Measurements from ENCODE around the gene NAT8L.

The NAT8L gene

DNA sequence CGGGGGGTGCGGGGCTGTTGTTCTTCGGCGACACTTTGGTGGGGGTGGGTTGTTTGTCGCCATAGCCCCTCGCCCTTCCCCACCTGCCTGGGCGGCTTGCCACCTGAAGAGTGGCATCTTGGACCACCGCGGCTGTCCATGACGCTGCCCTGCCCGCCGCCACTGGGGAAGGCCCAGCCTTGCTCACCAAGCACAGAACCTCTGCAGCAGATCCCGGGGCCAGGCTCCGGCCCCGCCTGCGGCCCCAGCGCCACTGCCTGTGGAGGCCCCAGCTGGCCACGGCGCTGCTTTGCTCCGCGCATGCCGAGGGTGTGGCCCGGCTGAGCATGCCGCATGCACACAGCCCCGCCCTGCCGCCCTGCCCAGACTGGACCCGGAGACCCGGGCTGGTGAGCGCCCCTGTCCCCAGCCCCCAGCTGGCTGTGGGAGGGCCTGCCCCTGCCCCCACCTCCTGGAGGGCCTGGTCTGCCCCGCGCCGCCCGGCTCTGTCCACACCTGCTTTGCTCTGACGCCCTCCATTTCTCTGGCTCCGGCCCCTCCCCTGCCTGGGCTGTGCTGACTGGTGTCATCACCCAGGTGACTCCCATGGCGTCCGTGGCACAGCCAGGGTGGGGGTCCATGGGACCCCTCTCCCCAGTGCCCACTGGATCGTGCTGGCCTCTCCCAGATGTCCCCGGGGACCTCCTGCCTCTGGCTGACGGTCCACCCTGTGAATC lies 5.3 kb downstream of the NAT8L start:
- no peak for DNase-seq (ENCODE audit: low read depth)

DNA sequence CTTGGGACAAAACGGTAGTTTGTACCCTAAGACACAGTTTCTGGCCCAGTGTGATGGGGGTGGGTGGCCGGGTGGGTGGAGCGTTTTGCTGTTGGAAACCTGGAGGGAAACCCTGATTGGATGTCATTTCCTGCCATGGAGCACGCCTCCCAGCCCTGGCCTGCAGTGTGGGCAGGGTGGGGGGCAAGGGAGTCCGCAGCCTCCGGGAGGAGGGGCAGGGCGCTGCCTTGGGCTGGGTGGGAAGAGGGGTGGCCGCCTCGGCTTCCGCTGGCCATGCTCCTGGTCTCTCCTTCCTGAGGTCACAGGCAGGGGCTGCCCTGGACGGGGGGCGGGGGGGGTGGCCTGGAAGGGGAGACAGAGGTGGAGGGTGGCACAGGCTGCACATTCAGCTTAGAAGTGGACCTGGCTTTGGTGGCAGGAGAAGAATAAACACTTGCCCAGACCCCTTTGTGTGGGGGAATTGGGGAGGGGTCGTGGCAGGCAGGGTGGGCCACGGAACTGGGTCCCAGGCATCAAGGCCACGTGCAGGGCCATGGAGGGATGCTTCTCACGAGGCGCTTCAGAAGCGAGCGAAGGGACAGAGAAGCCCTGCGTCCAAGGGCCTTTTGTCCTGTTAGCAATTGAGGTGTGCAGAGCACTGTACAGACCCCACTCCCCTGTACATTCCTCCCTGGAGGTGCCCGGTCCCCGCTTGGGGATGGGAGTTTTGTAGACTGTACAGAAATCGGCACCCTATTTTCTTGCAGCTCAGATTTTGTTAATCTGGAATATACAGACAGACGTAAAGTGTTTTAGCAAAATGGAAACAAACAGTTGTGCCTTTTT lies 6.2 kb downstream of the NAT8L start:
- no peak for DNase-seq (ENCODE audit: low read depth)

- DNase-seq (ENCODE audit: low read depth): no peak
These were observed 7.0 kb downstream of the NAT8L start for GRCh38 chr4:2066011-2066551.

DNA sequence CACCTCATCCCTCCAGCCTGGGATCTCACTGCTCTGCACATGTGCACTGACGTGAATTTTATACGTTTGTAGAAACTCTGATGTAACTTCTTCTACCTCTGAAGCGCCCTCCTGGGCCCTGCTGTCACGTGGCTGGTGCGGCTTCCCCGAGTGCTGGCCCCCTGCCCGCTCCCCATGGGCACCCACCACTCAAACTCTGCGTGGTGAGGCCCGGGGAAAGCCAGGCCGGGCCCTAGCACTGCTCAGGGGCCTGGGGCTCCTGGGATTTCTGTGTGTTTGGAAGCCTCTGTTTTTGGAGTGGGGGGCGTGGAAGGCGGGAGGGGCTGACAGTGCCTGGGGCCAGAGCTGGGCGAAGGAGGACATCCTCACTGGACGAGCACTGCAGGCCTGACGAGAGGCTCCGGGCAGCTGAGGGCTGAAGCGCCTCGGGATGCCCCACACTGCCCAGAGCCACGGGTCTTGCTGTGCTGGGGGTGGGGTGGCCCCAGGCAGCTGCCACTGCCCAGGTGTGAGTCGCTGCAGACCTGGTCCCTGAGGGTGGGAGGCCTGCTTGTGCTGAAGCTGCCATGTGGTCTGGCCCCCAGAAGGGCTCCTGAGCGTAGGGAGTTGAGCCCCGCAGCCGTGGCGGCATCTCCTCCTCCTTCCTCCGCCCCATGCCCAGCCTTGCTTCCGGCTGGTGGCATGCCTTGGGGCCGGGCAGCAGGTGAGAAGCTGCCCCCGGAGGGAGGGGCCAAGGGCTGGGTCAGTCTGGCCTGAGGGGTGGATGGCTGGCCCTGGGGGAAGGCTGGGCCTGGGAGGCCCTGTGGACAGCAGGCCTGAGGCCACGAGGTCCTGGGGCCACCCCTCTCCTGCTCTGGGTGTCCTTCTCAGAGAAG lies 7.7 kb downstream of the NAT8L start:
- no peak for DNase-seq (ENCODE audit: low read depth)

- no peak for DNase-seq (ENCODE audit: low read depth)
These were observed 8.5 kb downstream of the NAT8L start for GRCh38 chr4:2067446-2068197.

- DNase-seq (ENCODE audit: low read depth): no peak
These were observed 9.0 kb downstream of the NAT8L start for GRCh38 chr4:2068198-2068470.

DNA sequence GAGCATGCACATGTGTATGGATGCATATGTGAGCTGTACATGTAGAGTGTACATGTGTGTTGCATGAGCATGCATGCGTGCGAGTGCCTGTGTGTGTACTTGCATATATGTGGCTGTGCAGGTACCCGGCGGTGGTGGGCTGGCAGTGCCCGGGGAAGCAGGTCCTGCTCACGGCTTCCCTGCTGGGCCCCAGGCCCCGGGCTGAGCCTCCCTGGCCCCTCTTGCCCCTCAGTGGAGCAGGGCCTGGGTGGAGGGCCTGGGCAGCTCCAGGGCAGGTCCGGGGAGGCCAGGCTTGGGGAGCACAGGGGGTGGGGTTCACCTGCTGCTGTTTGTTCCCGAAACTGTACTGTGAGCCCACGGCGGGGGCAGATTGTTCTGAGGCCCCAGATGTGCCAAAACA lies 9.4 kb downstream of the NAT8L start:
- DNase-seq (ENCODE audit: low read depth): no peak

DNA sequence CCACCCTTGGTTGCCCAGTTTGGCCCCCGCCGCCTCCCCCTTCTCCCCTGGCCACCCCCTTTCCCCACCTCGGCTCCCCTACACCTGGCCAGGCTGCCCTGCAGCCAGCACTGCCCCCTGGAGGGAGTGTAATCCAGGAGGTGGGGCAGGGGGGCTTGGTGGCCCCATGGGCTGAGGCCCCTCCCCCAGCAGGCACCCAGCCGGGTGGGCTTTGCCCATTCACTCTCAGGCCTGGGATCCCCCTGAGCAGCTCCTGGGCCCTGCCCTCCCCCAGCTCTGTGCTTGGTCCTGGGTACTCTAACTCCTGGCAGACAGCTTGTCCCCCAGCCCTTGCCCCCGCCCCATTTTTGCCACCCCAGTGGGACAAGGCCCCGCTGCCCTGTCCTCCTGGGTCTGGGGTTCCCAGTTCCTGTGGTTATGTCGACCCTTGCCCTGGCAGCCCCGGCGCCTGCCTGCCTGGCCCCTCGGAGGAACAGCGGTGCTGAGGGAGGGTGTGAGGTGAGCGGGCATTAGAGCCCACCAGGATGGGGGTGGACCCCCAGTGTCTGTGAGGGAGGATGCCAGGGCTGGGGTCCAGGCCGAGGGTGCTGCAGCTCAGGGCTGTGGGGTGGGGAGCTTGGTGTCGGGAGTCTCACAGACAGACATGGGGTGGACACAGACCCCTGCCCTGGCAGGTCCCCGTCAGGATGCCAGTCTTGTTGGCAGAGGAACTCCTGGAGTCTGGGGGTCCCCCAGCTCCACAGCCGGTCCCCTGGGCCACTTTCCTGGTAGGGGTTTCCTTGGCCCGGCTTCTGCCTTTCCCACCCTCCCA lies 10.2 kb downstream of the NAT8L start:
- DNase-seq (ENCODE audit: low read depth): no peak

DNA sequence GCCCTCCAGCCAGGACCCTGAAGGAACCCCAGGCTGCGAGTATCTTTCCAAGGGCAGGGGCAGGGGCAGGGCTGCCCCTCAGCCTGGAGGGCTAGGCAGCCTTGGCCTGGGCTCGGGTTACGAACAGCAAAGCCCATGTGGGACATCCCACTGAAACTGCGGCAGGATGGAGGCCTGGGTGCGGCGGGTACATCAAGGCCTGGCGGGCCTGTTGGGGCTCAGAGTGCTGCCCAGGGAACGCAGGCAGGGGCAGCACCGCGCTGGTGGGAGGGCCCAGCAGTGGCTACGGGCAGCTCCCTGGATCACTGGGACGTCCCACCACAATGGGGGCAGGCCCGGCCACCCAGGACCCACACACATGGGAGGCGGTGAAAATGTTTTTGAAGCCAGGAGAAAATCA lies 10.9 kb downstream of the NAT8L start:
- DNase-seq (ENCODE audit: low read depth): no peak

DNA sequence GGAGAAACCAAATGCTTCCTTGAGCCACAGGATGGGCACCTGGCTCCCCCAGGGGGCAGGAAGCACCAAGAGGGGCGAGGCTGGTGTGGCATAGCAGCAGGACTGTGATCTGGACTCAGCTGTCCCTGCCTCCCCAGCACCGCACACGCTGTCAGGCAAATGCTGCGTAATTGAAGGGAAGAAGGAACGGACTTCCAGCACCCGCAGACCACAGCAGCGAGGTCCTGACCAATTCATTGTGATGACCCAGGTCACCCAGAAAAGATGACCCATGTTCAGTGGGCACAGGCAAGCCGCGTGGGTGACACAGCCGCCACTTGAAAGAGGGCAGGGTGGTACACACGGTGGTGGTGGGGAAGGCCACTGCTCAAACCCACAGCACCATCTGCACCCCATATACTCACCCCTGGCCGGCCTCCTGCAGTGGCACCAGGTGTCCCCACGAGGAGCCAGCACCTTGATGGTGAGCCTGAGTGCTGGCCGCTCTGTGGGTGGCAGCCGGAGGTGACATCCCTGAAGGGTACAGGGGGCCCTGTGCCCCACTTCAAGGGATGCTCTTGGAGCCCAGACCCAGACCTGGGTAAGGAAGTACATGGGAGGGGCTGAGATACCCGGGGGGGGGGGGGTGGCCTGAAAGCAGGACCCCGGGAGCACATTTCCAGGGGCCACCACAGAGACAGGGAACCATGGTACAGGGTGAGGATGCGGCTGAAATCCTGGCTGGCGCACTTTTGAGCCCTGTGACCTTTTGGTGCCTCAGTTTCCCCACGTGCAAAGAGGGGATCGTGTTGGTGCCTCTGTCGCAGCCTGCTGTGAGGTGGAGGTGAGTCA lies 11.5 kb downstream of the NAT8L start:
- no peak for DNase-seq (ENCODE audit: low read depth)

DNA sequence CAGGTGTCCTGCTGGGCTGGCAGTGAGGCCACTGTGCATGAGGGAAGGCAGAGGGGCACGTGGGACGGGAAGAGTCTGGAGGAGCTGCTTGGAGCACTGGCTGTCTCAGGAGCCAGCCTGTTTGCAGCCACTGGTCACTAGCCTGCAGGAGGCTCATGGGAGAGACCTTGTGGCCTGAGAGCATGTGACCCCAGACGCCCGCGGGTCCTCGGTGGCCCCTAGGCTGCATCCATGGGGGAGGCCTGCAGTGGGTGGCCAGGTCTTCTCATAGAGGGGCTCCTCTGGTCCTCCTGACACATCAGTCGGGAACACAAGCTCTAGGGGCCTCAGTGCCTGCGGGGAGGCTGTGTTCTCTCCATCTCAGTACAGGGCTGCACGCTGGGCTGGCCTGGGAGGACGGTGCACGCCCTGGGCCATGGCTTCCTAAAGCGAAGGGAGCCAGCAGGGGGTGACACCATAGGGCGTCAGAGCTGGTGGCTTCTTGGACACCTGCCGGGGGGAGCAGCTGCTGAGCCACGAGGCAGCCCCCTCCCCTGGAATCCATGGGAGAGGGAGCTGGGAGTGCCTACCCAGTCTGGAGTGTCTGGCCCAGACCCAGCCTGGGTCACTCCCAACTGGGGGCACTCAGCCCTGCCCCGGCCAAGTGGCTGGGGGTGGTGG lies 12.3 kb downstream of the NAT8L start:
- no peak for DNase-seq (ENCODE audit: low read depth)

- no peak for DNase-seq (ENCODE audit: low read depth)
These were observed 13.1 kb downstream of the NAT8L start for GRCh38 chr4:2071912-2072867.

DNA sequence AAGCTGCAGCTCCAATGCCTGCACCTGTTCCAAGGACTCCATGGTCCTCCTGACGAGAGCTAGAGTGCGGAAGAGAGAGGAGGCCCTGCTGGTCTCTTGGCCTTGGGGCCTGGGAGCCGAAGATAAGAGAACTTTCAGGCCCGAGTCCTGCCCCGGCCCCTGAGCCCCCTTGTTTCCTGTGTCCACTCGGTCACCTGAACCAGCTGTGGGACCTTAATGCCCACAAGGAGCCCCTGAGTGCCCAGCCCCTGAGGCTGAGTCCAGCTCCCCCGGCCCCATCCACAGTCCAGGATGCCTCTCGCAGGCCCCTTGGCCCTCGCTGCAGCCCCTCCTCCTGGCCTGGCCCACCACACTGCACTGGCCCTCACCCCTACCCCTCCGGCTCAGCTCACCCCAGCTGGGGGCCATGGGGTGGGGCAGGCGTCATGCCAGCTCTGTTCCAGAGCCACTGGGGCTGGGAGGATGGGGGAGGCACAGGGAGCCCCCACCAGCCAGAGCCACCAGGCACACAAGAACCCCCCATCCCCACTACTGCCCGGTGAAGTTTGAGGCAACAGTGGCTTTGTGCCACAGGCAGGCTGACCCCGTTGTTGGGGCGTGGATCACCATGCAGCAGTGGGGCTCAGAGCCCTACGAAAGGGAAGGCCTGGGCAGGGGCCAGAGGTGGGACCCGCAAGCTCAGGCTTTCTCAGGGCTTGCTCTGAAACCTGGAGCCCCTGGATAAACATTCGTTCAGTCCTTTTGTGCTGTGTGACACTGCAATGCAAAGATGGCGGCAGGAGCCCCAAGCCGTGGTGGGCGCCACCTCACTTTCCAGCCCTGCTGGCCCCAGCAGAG lies 14.1 kb downstream of the NAT8L start:
- no peak for DNase-seq (ENCODE audit: low read depth)

GRCh38 chr4:2073808-2074481 lies 14.8 kb downstream of the NAT8L start:
- no peak for DNase-seq (ENCODE audit: low read depth)

- no peak for DNase-seq (ENCODE audit: low read depth)
These were observed 15.5 kb downstream of the NAT8L start for GRCh38 chr4:2074588-2074987.

GRCh38 chr4:2075171-2075986 lies 16.3 kb downstream of the NAT8L start:
- no peak for DNase-seq (ENCODE audit: low read depth)
